GM21367 (cell line): ENCODE data around the gene P2RX7.
A peak's percentile ranks its signal among the peaks of the same experiment; 100 is the strongest.

Experiments
- ATAC-seq: cut with Tn5 transposase; IDR thresholded peaks from one replicate; pipeline ENCODE4 v1.9.1; 2021; ENCODE audit not compliant: unreplicated experiment

Gene P2RX7

GRCh38 chr12:121132601-121133481, at the start of gene P2RX7:
TSS of gene P2RX7 (plus strand) at chr12:121132876. CDS start at chr12:121132971, 95 bp downstream.
- ATAC-seq: no peak

- no peak for ATAC-seq
Measured at GRCh38 chr12:121084229-121084628, 48.4 kb upstream of the P2RX7 start.

- ATAC-seq: no peak
Measured at GRCh38 chr12:121085069-121085468, 47.6 kb upstream of the P2RX7 start.

GRCh38 chr12:121085506-121086353, 46.9 kb upstream of the P2RX7 start:
- ATAC-seq: no peak

GRCh38 chr12:121086781-121087295, 45.8 kb upstream of the P2RX7 start:
- no peak for ATAC-seq

GRCh38 chr12:121087467-121088194, 45.0 kb upstream of the P2RX7 start:
- ATAC-seq: no peak

GRCh38 chr12:121088195-121088585, 44.5 kb upstream of the P2RX7 start:
- ATAC-seq: no peak

- ATAC-seq: no peak
Measured at GRCh38 chr12:121089031-121089812, 43.5 kb upstream of the P2RX7 start.

GRCh38 chr12:121089813-121090430, 42.8 kb upstream of the P2RX7 start:
- no peak for ATAC-seq

- ATAC-seq: no peak
Measured at GRCh38 chr12:121090586-121091514, 41.8 kb upstream of the P2RX7 start.

- ATAC-seq: no peak
Measured at GRCh38 chr12:121092034-121092433, 40.6 kb upstream of the P2RX7 start.

GRCh38 chr12:121093487-121093891, 39.2 kb upstream of the P2RX7 start:
- ATAC-seq: no peak

- peak; percentile 42 for ATAC-seq
Measured at GRCh38 chr12:121095544-121096198, 37.0 kb upstream of the P2RX7 start.

GRCh38 chr12:121096199-121096798, 36.4 kb upstream of the P2RX7 start:
- no peak for ATAC-seq

GRCh38 chr12:121099779-121100178, 32.9 kb upstream of the P2RX7 start:
- ATAC-seq: no peak

- ATAC-seq: no peak
Measured at GRCh38 chr12:121102307-121102706, 30.4 kb upstream of the P2RX7 start.

GRCh38 chr12:121107681-121108080, 25.0 kb upstream of the P2RX7 start:
- ATAC-seq: no peak

GRCh38 chr12:121108492-121108891, 24.2 kb upstream of the P2RX7 start:
- ATAC-seq: no peak
